ENCODE results near the gene AQP1. TPM values are rescaled to one million over a fixed set of nuclear protein-coding genes. Genes with fewer than 3 reads are reported as not detected.
A peak's percentile ranks its signal among the peaks of the same experiment; 100 is the strongest.

The AQP1 gene
- total RNA-seq, 3 donors from 2014 or later = 132 to 213 (median 177) TPM

GRCh38 chr7:30865821-30866220 is 45.8 kb upstream of the AQP1 start:
- no peak for TF ChIP-seq POLR2A (IDR thresholded peaks at IDR 0.05)
- no peak for TF ChIP-seq POLR2AphosphoS5 (IDR thresholded peaks at IDR 0.05)
- TF ChIP-seq CTCF (IDR thresholded peaks at IDR 0.05) = no peak
- no peaks in the 10 kb centered on the region for H3K36me3 ChIP-seq
- DNase-seq (ENCODE audit: low spot score in 2 of 2) = no peak
- no peak overlapping the region for H3K4me3 ChIP-seq
- intact Hi-C loops (cut with DNase I; ENCODE audit: low total_unique reads) = no loop called here
- no peak overlapping the region for H3K27ac ChIP-seq
- H3K27me3 ChIP-seq = no peaks in the 10 kb centered on the region
- H3K4me1 ChIP-seq = no peaks in the 10 kb centered on the region
- H3K9me3 ChIP-seq = no peaks in the 10 kb centered on the region

- TF ChIP-seq POLR2A (IDR thresholded peaks at IDR 0.05) = no peak
- no peak for TF ChIP-seq CTCF (IDR thresholded peaks at IDR 0.05)
- no peak for TF ChIP-seq POLR2AphosphoS5 (IDR thresholded peaks at IDR 0.05)
- intact Hi-C loops (cut with DNase I; ENCODE audit: low total_unique reads) = no loop called here
- Histone ChIP-seq H3K27ac (peak overlapping the region in 1 of 2 donors; percentile 25), H3K9me3 (no peaks in the 10 kb centered on the region), H3K36me3 (no peaks in the 10 kb centered on the region), H3K4me3 (no peak overlapping the region), H3K27me3 (no peaks in the 10 kb centered on the region), H3K4me1 (no peaks in the 10 kb centered on the region)
- no peak for DNase-seq (ENCODE audit: low spot score in 2 of 2)
Observed at GRCh38 chr7:30866939-30867338, 44.7 kb upstream of the AQP1 start.

- TF ChIP-seq CTCF (IDR thresholded peaks at IDR 0.05) = no peak
- TF ChIP-seq POLR2AphosphoS5 (IDR thresholded peaks at IDR 0.05) = no peak
- TF ChIP-seq POLR2A (IDR thresholded peaks at IDR 0.05) = no peak
- no peaks in the 10 kb centered on the region for H3K36me3 ChIP-seq
- no peak overlapping the region for H3K27ac ChIP-seq
- H3K4me3 ChIP-seq = no peak overlapping the region
- H3K27me3 ChIP-seq = no peaks in the 10 kb centered on the region
- intact Hi-C loops (cut with DNase I; ENCODE audit: low total_unique reads) = no loop called here
- no peak for DNase-seq (ENCODE audit: low spot score in 2 of 2)
- H3K9me3 ChIP-seq = no peaks in the 10 kb centered on the region
- H3K4me1 ChIP-seq = no peaks in the 10 kb centered on the region
Observed at GRCh38 chr7:30867483-30867882, 44.2 kb upstream of the AQP1 start.

GRCh38 chr7:30869794-30870611 is 41.6 kb upstream of the AQP1 start:
- intact Hi-C loops (cut with DNase I; ENCODE audit: low total_unique reads) = no loop called here
- DNase-seq (ENCODE audit: low spot score in 2 of 2) = no peak
- no peak for TF ChIP-seq POLR2AphosphoS5 (IDR thresholded peaks at IDR 0.05)
- no peak for TF ChIP-seq POLR2A (IDR thresholded peaks at IDR 0.05)
- TF ChIP-seq CTCF (IDR thresholded peaks at IDR 0.05) = no peak
- Histone ChIP-seq H3K27ac (no peak overlapping the region), H3K4me3 (no peak overlapping the region), H3K4me1 (no peaks in the 10 kb centered on the region), H3K9me3 (peaks cover 0 to 8% of the 10 kb centered on the region in 2 donors), H3K36me3 (peaks cover 3% of the 10 kb centered on the region), H3K27me3 (no peaks in the 10 kb centered on the region)

- H3K27ac ChIP-seq = peak overlapping the region in 1 of 2 donors; percentile 65
- no peak for TF ChIP-seq CTCF (IDR thresholded peaks at IDR 0.05)
- no peak for TF ChIP-seq POLR2AphosphoS5 (IDR thresholded peaks at IDR 0.05)
- TF ChIP-seq POLR2A (IDR thresholded peaks at IDR 0.05) = no peak
Observed at GRCh38 chr7:30870821-30871518, 40.7 kb upstream of the AQP1 start.

More at GRCh38 chr7:30870821-30871518, 40.7 kb upstream of the AQP1 start:
- intact Hi-C loops (cut with DNase I; ENCODE audit: low total_unique reads) = no loop called here
- H3K27me3 ChIP-seq = no peaks in the 10 kb centered on the region
- H3K36me3 ChIP-seq = peaks cover 3% of the 10 kb centered on the region
- DNase-seq (ENCODE audit: low spot score in 2 of 2) = no peak
- no peak overlapping the region for H3K4me3 ChIP-seq
- no peaks in the 10 kb centered on the region for H3K4me1 ChIP-seq
- peaks cover 0 to 8% of the 10 kb centered on the region in 2 donors for H3K9me3 ChIP-seq
